HG02588 (cell line): ENCODE data around the gene LY6G6F.

Experiments
- ATAC-seq: cut with Tn5 transposase; IDR thresholded peaks from one replicate; pipeline ENCODE4 v1.9.1; 2021; ENCODE audit warnings: mild to moderate bottlenecking, moderate library complexity; ENCODE audit not compliant: unreplicated experiment

LY6G6F gene

DNA sequence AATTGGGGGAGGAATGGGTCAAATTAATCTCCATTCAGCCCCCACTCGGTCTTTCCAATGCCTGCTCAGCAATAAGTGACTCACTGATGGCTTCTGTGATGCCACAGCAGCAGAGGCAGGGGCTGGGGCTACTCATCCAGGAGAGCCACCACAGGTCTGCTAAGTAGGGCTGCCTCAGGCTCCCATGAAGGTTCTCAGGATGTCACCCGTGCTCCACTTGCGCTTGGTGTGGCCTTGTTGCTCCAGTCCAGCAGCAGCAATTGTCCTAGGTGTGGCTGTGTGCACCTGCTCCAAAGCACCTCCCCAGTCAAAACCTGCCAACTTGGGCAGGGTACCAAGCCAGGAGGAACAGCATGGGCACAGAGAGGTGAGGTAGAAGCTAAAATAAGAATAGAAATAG, 15.5 kb downstream of the LY6G6F start:
- no peak for ATAC-seq

DNA sequence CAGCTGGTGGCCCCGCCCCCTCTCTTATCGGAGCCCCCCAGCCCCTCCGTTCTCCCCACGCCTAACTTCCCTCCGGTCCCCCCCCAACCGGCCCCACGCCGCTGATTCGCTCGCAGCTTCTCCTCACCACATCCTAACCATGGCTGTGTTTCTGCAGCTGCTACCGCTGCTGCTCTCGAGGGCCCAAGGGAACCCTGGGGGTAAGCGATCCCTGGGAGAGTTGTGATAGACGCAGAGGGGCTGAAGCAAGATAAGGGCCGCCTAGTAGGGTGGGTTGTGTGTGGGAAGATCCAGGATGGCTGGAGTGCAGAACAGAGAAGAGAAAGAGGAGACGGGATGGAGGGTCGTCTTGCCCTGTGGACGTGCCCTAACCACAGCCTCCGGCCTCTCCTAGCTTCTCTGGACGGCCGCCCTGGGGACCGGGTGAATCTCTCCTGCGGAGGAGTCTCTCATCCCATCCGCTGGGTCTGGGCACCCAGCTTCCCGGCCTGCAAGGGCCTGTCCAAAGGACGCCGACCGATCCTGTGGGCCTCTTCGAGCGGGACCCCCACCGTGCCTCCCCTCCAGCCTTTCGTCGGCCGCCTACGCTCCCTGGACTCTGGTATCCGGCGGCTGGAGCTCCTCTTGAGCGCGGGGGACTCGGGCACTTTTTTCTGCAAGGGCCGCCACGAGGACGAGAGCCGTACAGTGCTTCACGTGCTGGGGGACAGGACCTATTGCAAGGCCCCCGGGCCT, 16.7 kb downstream of the LY6G6F start, which contains the start of gene MPIG6B:
TSS of gene MPIG6B (plus strand) at position 129 of the 735 bp plus-strand sequence. CDS start at position 140, 11 bp downstream.
- no peak for ATAC-seq

DNA sequence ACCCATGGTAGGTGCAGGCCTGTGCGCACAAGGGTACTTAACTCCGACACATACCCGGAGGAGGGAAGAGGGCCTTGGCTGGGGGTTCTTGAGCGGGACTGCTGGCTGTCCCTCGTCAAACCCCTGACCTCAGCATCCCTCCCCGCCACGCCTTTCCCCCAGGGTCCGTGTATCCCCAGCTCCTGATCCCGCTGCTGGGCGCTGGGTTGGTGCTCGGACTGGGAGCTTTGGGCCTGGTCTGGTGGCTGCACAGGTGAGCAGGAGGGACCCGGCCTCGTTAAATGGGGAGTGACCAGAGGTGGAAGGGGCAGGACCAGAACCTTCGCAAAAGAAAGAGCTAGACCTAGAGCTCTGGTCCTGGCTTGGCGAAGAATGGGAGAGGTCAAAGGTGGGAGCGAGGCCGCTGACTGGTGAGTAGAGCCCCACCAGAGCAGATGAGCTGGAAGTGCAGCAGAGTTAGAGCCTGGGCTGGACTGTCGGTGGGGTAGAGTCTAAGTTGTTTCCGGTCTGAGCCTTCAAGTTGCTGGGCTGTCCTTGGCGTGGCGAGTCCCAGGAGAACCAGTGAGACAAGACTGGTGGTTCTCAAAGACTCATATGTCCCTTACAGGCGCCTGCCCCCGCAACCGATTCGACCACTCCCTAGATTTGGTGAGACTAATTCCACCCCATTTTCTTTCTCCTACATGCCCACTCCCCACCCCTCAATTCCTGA, 17.5 kb downstream of the LY6G6F start:
- ATAC-seq, result no peak

DNA sequence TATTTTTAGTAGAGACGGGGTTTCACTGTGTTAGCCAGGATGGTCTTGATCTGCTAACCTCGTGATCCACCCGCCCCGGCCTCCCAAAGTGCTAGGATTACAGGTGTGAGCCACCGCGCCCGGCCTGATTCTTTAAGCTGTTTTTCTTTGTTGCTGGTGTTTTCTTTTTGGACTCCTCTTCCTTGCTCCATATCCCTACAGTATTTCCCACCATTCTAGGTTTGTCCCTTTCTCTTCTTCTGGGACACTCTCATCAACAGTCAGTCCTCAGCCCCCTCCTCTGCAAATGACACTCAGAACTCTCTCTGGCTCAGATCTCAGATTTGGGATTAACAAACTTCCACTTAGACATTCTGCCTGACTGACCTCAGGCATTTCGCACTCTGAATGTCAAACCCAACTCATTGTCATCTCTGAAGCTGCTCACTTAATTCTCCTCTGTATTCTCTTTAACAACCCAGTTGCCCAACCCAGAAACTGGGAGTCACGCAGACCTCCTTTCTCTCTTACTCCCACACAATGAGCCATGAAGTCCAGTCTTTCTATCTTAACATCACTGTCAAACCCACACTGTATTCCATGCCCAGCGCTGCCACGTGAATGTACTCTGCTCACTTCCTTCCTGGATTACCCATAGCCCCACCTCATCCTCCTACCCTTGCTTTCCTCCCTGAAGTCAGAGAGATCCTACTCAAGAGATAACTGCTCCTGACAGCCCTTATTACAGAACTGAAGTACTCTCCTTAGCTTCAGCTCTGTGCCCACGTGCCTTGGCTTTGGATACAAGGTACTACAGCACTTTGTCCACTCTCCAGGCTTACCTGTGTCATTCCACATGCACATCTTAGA, 19.1 kb downstream of the LY6G6F start:
- ATAC-seq, result no peak

DNA sequence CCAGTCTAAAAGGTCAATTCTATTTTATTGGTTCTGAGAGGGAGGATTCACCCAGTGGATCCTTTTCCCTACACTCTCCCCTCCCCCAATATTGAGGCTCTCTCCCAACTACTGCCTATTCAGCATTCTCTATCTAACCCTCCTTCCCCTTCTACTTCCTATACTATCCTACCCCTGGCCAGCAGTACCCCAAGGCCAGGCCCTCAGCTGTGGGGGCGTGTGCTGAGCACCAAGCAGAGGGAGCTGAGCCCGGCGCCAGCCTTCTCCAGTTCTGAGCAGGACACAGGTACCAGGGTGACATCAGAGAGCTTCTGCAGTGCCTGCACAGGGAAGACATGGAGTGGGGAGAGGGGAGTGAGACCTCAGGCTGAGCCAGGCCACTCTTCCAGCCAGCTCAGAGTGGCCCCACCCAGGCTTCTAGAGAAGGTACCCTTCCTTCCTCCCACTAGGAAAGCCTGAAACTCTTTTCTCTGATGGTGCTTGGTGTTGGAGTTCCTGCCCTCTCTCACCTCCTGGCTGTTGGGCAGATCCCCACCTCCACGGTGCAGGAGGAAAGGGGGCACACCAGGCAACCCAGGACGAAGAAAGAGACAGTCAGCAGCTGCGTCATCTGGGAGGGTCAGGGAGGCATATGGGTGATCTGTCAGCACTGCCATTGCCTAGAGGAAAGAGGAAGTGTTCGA, 20.5 kb downstream of the LY6G6F start:
- ATAC-seq, result no peak

DNA sequence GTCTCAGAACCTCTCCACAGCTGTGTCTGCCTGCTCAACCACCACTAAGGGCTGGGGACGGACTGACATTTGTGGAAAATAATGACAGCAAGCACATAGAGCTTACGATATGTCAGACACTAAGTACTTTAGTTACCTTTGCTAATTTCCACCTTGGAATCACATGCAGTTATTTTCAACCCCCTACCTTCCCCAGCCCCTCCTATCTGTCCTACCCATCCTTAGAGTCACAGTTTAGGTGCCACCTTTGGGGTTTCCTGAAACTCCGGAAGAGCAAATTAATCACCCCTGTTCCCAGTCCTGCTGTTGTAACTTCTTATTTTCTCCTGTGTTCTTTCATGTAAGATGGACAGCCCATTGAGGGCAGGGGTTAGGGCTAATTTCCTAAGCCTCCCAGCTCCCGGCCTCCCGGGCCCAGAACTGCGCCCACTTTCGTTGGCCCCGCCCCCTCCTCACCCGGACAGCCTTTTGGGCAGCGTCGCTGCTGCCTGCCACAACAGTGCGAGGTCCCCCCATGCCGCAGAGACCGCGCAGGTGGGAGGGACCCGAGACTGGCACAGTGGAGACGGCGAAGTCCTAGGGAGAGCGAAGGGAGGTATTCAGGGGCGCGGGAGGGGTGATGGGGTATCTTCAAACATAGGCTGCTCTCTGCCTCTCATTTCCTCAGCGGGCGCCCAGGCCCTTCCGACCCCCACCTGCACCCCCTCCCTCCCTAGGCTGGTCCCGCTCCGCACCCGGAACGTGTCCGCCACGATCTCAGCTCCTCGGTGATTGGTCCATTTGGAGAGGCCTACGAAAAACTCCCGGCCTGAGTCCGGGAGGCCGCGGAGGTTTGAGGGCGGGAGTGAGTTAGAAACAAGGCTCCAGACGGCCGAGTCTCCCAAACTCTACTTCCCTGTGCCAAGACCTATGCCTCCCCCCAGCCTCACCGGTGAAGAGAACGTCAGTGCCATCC, 21.3 kb downstream of the LY6G6F start:
- ATAC-seq, result no peak

DNA sequence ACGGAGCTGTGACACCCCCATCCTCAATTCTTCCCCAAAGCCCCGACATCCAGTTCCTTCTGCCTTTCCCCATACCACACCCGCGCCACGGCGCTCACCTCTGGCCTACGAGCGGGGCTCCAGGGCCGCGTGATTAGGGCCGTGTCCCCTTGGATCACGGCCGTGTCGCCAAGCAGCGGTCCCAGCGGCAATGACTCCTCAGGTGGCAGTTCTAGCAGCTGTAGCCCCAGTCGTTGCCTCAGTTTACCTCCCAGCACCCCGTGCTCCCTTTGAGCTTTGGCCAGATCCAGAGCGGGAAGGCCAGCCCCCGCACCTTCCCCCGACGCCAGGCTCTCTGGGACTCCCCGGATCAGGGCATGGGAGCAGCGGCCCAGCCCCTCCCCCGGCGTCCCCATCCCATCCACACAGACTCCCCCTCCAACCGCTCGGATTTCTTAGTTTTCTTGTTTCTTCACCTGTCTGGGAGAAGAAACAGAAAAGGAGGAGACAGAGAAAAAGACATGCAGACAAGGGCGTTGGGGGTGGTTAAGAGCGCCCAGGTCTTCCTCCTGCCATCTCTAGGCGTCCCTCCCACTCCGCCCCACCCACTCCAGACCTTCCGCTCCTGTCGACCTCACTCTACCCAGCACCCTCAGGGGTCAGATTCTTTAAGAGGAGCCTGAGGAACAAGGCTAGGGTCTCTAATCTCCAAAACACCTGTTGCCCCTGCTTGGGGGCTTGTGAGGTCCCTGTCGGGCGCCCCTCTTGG, 22.3 kb downstream of the LY6G6F start, which contains the start of gene DDAH2:
TSS of gene DDAH2 (minus strand) at position 533 of the 748 bp plus-strand sequence. CDS start at position 395, 138 bp downstream.
- ATAC-seq, result no peak

DNA sequence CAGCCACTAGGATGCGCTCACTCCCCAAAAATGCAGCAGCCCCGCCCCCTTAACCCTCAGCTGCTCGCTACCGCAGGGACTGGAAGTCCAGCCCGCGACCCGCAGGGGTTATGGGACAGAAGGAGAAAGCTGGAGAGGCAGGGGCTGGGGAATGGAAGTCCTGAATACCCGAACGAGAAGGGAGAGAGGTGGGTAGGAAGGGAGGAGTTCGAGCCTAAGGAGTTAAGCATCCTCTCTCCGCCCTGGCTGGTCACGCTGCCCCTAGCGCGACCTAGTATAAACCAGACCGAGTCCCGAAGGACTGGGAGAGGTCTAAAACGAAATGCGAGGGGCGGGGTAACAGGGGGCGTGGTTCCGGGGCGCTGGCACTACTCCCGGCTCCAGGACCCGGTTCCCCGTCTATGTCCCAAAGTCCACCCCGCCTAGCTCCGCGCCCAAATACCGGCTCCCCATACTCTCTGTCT, 22.9 kb downstream of the LY6G6F start:
- no peak for ATAC-seq

DNA sequence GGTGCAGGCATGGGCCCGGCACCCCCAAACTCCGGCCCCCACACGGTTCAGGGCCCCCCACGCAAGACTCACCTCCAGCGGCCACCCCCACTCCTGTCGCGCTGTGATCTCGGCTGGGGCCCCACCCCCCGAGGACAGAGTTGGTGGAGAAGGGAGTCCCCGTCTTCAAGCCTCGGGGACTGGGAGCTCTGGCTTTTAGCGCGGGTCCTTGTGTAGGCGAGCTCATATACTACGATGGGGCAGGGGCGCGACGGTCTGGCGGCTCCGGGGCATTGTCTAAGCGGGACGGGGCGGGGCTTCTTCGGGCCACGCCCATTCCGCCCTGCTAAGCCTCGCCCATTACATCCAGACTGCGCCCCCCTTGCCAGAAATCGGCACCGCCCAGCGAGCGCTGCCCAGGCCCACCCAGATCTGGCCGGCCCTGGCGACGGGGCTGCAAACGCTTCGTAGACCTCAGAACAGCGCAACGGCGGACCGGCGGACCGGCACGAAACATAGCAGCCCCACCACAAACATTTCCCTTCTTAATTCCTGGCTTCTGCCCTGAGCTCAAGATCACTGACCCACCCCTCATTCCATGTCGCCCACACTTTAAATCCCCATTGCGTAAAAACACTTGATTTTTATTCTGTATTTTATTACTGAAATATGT, 23.4 kb downstream of the LY6G6F start:
- no peak for ATAC-seq

DNA sequence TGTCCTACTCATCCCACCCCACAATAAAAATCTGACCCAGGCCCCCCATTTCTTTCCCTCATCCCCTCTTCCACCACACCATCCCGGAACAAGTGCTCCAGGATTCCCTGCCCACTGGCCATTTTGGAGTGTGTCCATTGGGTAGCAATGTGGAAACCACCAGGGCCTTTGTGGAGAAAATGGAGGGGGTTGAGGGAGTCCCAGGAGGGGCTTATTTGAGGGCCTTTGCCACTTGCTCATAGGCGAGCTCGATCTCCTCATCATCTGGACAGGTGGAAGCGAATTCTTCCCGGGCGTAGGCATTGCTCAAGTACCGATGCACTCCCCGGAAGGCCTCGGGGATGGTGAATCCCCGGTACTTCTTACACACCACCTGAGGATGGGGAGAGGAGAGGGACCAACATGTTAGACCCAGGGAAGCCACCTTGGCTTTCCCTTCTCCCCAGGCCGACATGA, 24.0 kb downstream of the LY6G6F start:
- ATAC-seq, result no peak

DNA sequence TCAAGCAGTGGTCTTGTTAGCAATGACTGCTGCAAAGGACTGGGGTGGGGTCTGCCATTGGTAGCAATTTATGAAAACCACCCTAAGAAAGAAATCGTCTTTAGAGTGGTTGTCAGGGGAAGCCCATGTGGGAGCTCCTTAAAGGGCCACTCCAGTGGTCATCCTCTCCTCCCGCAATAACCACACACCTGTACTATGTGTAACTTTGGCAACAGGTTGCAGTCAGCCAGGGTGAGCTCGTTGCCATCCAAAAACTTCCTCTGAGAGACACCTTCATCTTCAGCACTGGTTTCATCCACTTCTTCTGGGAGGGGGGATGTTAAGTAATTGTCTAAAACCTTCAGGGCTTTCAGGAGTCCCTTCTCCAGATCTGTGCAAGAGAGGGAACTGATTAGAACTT, 25.4 kb downstream of the LY6G6F start:
- no peak for ATAC-seq

DNA sequence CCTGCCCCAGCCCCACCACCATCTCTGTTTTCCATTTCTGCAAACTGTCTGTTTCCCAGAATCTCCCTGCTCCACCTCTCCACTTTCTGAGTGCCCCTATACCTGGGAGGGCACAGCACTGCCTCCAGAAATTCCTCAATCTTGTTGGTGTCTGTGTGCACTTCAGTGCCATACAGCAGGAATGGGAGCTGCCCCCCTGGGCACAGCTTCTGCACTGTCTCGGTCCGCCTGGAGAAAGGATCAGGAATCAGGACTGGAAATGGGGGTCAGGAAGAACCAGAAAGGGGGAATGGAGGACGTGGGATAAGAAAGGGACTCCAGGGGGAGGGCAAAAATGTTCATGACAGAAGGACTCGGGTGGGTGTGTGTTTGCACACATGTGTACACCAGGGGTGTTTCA, 27.1 kb downstream of the LY6G6F start:
- no peak for ATAC-seq

DNA sequence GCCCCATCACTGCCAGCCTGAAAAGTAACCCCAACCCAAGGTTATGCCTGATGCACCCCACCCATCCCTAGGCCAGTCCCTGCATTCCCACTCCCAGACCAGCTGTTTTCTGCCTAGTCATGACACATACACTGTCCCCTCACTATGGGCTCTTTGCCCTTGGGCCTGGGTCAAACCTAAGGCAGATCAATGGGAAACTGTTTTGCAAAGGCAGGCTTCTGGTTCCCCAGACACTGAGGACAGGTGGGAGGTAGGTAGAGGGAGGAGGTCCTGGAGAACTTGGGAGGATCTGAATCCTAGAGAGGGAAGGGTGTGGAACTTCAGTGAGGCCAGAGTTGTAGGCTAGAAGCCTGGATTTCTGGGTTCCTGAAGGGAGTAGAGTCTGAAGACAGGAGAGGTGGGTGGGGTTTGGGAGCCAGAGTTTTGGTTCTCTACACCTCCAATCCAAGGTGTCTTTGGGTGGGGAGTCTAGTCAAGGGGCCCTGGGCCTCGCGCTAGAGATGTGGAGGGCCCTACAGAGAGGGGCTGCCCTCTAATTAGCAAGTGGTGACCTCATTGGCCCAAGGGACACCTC, 27.7 kb downstream of the LY6G6F start:
- ATAC-seq, result no peak

DNA sequence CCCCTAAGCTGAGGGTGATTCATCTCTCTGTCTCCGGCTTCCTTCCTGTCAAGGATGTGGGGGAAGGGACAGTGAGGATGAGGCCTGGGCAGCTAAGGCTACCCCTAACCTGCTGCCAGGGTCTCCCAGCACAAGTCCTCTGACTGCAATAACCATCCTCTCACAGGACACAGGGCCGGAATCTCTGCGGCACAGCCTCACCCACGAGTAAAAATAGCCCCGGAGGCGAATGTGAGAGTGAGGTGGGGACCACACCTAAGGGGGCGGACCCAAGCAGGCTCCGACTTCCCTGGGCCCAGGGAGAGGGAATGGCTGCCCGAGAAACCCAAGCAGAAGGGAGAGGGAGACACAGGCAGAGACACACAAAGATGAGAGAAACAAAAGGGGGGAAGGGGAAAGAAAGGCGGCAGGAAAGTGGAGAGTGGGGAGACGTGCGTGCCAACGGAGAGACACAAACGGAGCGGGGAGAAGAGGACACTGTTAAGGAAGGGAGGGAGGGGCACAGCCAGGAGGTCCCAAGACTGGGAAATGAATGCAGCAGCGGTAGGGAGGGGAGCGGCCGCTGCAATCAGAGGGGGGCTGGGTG, 28.2 kb downstream of the LY6G6F start:
- no peak for ATAC-seq

DNA sequence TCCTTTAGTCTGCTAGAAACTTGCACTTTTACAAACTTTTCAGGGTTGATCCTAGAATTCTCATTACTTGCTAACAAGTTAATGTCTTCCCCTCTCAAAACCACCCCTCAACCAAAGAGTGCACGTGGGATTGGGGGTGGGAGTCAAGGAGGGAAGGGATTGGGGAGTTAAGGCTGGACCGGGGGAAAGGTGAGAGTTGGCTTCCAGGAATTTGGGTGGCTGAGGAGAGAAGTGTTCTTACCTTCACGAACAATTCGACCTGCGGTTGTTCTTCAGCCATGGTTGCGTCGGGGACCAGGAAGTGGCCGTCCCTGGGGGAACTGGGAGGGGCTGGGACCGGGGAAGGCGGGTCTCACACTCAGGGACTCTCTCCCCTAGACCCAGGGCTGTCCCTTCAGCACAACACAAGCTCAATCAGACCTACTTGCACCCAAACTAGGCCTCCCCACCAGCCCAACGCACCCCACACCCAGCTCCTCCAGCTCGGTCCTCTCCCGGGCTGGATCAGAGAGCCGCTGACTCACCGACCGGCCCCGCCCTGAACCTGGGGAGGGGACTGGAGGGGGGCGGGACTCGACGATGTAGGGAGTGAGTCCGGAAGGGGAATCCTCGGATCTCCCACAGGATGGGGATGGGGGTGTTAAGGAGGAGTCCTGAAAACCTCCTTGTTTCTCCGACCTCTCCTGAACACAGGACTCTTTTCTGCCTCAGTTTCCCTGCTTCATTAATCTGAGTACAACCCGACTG, 29.5 kb downstream of the LY6G6F start, which contains the start of gene CLIC1:
TSS of gene CLIC1 (minus strand) at position 510 of the 747 bp plus-strand sequence. CDS start at position 280, 230 bp downstream.
- ATAC-seq, result no peak

DNA sequence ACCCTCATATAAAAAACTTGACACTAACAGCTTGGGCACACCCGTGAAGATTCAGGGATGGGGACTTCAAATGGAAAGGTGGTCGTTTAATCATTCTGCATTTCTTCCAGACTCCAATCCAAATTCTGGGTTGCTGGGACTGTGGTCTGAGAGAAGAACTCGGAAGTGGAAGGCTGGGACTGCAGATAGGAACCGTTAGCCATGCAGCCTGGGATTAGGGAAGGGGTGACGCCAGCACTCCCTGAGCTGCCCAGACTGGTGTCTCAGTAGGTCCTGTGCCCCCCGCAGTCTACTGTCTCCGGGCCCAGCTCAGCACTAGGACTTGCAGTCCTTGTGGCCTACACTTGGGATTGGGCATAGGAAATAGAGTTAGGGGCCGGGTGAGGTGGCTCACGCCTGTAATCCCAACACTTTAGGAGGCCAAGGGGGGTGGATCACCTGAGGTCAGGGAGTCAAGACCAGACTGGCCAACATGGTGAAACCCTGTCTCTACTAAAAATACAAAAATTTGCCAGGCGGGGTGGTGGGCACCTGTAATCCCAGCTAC, 30.2 kb downstream of the LY6G6F start:
- ATAC-seq, result no peak
